OCI-LY3 (cell line): ENCODE measurements around the gene POU5F1.

ENCODE experiments used
- EZH2phosphoT487 ChIP-seq: fragments of 200-600 bp; shearing (Covaris generic); IDR thresholded peaks from 2 replicates; pipeline ENCODE4 v1.6.1; 2018; ENCODE audit warnings: antibody characterized with exemption, mixed run types, low read depth
- TF ChIP-seq, protein P1 (sequence below): fragments of 200-600, 300-600 bp; sonication (generic); IDR thresholded peaks from 2 replicates; pipeline ENCODE4 v1.5.1; 2014; ENCODE audit warnings: antibody characterized with exemption, low read length, low read depth

GRCh38 chr6:31165986-31166385 is 4.5 kb downstream of the POU5F1 start:
- TF ChIP-seq, protein P1, sequence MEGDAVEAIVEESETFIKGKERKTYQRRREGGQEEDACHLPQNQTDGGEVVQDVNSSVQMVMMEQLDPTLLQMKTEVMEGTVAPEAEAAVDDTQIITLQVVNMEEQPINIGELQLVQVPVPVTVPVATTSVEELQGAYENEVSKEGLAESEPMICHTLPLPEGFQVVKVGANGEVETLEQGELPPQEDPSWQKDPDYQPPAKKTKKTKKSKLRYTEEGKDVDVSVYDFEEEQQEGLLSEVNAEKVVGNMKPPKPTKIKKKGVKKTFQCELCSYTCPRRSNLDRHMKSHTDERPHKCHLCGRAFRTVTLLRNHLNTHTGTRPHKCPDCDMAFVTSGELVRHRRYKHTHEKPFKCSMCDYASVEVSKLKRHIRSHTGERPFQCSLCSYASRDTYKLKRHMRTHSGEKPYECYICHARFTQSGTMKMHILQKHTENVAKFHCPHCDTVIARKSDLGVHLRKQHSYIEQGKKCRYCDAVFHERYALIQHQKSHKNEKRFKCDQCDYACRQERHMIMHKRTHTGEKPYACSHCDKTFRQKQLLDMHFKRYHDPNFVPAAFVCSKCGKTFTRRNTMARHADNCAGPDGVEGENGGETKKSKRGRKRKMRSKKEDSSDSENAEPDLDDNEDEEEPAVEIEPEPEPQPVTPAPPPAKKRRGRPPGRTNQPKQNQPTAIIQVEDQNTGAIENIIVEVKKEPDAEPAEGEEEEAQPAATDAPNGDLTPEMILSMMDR, result no peak
- TF ChIP-seq EZH2phosphoT487, result no peak
